Ishikawa (cell line): Measurements from ENCODE around the gene CCDC78.

Experiments
- CEBPB ChIP-seq: IDR thresholded peaks from 2 replicates; pipeline ENCODE4 v1.6.1; 2012
- CREB1 ChIP-seq: IDR thresholded peaks from 2 replicates; pipeline ENCODE4 v1.6.1; 2012; ENCODE audit warnings: low read depth
- EGR1 ChIP-seq: IDR thresholded peaks from 2 replicates; pipeline ENCODE4 v1.6.1; 2012
- EP300 ChIP-seq: IDR thresholded peaks from 2 replicates; pipeline ENCODE4 v1.6.1; 2012; ENCODE audit warnings: borderline replicate concordance
- FOXM1 ChIP-seq: IDR thresholded peaks from 2 replicates; pipeline ENCODE4 v1.6.1; 2012; ENCODE audit warnings: low read depth, borderline replicate concordance
- NFIC ChIP-seq: IDR thresholded peaks from 2 replicates; pipeline ENCODE4 v1.6.1; 2012
- RAD21 ChIP-seq: IDR thresholded peaks from 2 replicates; pipeline ENCODE4 v1.6.1; 2012; ENCODE audit warnings: low read depth
- TAF1 ChIP-seq: IDR thresholded peaks from 2 replicates; pipeline ENCODE4 v1.6.1; 2012; ENCODE audit warnings: low read depth, mild to moderate bottlenecking
- TCF12 ChIP-seq: IDR thresholded peaks from 2 replicates; pipeline ENCODE4 v1.6.1; 2012; ENCODE audit warnings: low read depth
- TEAD4 ChIP-seq: IDR thresholded peaks from 2 replicates; pipeline ENCODE4 v1.6.1; 2012
- YY1 ChIP-seq: IDR thresholded peaks from 2 replicates; pipeline ENCODE4 v1.6.1; 2012; ENCODE audit warnings: low read depth
- ZBTB7A ChIP-seq: IDR thresholded peaks from 2 replicates; pipeline ENCODE4 v1.6.1; 2012; ENCODE audit warnings: low read depth
- TF ChIP-seq, protein P1 (sequence below): IDR thresholded peaks from 2 replicates; pipeline ENCODE4 v1.6.1; 2012
- TF ChIP-seq, protein P2 (sequence below): IDR thresholded peaks from 2 replicates; pipeline ENCODE4 v1.6.1; 2012; ENCODE audit warnings: low read depth, mild to moderate bottlenecking
- TF ChIP-seq, protein P3 (sequence below): IDR thresholded peaks from 2 replicates; pipeline ENCODE4 v1.6.1; 2012

CCDC78 gene

DNA sequence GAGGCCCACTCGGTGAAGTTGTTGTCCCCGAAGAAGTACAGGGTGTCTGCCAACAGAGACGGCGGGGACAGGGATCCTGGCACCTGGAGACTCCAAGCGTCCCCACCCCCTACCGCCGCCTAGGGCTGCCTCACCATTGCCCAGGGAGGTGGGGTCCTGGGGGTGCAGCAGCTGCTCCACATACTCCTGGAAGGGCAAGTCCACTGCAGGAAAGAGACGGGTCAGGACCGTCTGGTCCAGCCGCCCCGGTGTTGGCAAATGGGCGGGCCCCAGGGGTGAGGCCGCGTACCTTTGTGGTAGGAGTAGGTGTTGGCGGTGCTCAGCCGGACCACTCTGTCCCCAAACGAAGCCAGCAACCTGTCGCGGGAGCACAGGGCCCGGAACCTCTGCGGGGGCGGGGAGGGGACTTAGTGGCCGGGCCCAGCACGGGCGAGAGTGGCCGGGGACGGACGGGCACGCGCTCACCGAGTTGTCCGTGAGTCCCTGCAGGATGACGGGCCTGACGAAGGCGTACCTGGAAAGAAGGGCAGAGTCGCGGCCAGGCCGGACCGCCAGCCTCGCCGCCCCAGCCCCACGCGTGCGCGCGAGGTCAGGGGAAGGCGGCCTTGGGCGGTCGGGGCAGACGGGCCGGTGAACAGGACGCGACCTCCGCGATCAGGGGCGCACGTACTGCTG lies 42.7 kb downstream of the CCDC78 start:
- TF ChIP-seq TEAD4 (peak; percentile 8; the same call in 1 of the 2 replicates), ZBTB7A (peak; percentile 58), RAD21 (no peak), CREB1 (no peak), EGR1 (0 out of 2 replicates have a peak, but pooled peaks have one; percentile 56), CEBPB (no peak)

DNA sequence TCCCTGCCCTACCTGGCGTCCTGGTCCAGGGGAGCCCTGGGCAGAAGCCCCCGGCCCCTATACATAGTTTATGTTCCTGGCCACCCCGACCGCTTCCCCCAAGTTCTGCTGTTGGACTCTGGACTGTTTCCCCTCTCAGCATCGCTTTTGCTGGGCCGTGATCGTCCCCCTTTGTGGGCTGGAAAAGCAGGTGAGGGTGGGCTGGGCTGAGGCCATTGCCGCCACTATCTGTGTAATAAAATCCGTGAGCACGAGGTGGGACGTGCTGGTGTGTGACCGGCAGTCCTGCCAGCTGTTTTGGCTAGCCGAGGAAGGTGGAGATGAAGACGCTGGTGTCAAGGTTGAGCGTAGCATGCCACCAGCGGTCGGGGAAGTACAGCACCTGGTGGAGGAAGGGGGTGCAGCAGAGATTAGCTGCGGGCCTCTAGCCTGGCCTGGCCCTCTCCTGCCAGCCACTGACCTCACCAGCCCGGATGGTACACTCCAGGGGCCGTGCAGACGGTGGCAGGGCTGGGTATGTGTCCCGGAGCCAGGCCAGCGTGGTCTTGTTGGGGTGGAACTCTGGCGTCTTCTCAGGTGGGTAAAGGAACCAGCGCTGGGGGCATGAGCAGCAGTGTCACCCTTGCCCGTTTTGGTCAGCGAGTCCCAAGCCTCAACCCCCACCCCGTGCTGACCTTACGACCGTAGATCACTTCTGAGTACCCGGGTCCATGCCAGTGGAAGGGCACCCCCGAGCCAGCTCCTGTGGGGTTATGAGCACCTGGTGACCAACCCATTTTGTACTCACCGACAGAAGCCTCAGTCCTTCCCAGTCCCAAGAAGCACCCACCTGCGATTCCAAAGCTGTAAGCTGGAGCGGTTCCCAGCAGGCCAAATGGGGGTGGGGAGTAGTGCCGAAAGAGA lies 43.5 kb downstream of the CCDC78 start:
- no peak for TF ChIP-seq TEAD4
- no peak for TF ChIP-seq CEBPB
- TF ChIP-seq TAF1 = no peak
- TF ChIP-seq, protein P1, sequence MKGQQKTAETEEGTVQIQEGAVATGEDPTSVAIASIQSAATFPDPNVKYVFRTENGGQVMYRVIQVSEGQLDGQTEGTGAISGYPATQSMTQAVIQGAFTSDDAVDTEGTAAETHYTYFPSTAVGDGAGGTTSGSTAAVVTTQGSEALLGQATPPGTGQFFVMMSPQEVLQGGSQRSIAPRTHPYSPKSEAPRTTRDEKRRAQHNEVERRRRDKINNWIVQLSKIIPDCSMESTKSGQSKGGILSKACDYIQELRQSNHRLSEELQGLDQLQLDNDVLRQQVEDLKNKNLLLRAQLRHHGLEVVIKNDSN = no peak
- no peak for TF ChIP-seq YY1
- TF ChIP-seq ZBTB7A = no peak
- TF ChIP-seq EP300 = no peak
- no peak for TF ChIP-seq RAD21
- TF ChIP-seq NFIC = no peak
- TF ChIP-seq, protein P2, sequence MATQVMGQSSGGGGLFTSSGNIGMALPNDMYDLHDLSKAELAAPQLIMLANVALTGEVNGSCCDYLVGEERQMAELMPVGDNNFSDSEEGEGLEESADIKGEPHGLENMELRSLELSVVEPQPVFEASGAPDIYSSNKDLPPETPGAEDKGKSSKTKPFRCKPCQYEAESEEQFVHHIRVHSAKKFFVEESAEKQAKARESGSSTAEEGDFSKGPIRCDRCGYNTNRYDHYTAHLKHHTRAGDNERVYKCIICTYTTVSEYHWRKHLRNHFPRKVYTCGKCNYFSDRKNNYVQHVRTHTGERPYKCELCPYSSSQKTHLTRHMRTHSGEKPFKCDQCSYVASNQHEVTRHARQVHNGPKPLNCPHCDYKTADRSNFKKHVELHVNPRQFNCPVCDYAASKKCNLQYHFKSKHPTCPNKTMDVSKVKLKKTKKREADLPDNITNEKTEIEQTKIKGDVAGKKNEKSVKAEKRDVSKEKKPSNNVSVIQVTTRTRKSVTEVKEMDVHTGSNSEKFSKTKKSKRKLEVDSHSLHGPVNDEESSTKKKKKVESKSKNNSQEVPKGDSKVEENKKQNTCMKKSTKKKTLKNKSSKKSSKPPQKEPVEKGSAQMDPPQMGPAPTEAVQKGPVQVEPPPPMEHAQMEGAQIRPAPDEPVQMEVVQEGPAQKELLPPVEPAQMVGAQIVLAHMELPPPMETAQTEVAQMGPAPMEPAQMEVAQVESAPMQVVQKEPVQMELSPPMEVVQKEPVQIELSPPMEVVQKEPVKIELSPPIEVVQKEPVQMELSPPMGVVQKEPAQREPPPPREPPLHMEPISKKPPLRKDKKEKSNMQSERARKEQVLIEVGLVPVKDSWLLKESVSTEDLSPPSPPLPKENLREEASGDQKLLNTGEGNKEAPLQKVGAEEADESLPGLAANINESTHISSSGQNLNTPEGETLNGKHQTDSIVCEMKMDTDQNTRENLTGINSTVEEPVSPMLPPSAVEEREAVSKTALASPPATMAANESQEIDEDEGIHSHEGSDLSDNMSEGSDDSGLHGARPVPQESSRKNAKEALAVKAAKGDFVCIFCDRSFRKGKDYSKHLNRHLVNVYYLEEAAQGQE = no peak
- no peak for TF ChIP-seq CREB1
- TF ChIP-seq, protein P3, sequence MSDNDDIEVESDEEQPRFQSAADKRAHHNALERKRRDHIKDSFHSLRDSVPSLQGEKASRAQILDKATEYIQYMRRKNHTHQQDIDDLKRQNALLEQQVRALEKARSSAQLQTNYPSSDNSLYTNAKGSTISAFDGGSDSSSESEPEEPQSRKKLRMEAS = no peak
- no peak for TF ChIP-seq EGR1
- TF ChIP-seq FOXM1 = no peak
- TF ChIP-seq TCF12 = no peak

DNA sequence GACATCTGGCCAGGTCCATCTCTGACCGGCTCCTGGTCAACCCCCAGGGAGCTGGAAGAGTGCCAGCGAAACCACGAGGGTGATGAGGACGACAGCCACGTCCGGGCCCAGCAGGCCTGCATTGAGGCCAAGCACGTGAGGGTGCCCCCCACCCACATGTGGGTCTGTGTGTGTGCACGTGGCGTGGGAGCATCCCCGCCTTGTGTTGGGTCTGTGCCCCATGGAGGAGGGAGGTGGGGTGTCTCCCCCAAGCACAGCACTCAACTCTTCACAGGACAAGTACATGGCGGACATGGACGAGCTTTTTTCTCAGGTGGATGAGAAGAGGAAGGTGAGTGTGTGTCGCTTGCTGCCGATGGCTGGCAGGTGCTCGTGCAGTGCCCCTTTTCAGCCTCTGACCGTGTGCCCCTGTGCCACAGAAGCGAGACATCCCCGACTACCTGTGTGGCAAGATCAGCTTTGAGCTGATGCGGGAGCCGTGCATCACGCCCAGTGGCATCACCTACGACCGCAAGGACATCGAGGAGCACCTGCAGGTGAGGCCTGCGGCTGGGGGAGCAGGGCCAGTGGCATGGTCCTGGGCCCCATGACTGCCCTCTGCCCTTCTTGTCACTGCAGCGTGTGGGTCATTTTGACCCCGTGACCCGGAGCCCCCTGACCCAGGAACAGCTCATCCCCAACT lies 44.4 kb downstream of the CCDC78 start:
- TF ChIP-seq, protein P2 = no peak
- peak; percentile 60 for TF ChIP-seq NFIC

DNA sequence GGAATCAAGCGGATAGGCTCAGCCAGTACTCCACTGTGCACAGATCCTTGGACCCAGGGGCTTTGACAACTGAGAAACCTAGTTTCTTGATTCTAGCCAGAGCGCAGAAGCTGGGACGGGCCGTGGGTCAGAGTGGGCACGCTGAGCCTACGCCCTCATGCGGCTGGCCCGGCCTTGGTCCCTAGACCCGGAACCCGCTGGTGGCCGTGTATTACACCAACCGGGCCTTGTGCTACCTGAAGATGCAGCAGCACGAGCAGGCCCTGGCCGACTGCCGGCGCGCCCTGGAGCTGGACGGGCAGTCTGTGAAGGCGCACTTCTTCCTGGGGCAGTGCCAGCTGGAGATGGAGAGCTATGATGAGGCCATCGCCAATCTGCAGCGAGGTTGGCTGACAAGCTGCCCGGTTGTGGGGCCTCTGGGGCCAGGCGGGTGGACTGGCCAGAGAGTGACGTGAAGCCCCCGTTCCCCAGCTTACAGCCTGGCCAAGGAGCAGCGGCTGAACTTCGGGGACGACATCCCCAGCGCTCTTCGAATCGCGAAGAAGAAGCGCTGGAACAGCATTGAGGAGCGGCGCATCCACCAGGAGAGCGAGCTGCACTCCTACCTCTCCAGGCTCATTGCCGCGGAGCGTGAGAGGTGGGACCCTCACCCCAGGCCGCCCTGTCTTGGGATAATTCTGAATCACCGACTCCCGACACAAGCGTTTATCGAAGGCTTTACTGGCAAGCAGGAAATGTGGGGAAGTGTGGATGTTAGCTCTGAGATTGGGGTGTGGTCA lies 45.1 kb downstream of the CCDC78 start:
- TF ChIP-seq NFIC = no peak
- TF ChIP-seq, protein P3 = 0 out of 2 replicates have a peak, but pooled peaks have one; percentile 26

DNA sequence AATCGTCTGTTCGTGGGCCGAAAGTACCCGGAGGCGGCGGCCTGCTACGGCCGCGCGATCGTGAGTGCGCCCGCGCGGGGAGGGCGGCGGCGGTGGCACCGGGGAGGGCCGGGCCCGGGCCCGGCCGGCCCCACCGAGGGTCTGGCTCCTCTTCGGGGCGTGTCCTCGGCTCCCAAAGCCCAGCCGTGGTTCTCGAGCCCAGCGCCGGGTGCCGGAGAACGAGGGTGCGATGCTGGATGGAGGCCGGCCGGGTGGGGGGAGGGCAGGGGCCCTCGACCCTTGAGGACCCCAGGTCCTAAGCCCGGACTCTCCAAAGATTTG lies 45.7 kb downstream of the CCDC78 start:
- no peak; the same call in 1 of the 2 replicates for TF ChIP-seq ZBTB7A
- TF ChIP-seq EP300 = no peak
- no peak for TF ChIP-seq CREB1
- TF ChIP-seq NFIC = no peak
- no peak for TF ChIP-seq TEAD4
- TF ChIP-seq YY1 = no peak
